ENCODE data around the gene PIP5KL1.

DNA sequence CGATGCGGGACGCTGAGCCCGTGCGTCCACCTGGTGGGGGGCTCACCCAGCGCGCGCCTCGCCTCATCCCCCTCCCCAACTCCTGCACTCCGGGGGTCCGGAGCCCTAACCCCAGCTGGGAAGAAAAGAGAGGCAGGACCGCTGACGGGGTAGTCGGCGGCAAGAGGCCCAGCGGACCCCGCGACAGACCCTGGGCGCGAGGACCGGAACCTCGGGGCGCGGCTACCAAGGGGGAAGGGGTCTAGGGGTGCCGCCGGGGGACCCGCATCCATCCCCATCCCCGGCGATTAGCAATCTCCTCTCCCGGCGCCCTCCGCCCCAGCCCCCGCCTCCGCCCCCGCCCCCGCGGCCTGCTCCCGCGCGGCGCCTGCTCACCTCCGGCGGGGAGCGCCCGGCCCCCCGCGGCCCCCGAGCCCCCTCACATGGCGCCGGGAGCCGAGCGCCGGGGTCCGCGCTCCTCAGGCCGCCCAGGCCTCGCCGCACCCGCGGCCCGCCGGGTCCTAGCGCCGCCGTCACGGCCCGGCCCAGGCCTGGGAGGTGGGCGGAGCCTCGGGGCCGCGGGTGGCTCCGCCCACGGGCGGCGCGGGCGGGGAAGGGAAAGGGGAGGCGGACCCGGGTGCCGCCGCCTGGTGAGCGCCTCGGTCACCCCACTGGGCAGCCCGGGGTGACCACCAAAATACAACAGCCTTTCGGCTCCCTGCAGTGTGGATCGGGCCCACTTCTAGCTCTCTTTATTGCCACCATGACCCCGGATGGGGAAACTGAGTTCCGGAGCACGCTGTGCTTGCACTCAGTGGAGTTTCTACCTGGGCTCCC is 31.2 kb downstream of the PIP5KL1 start, which contains the start of gene ST6GALNAC6:
- TF ChIP-seq, protein P1, sequence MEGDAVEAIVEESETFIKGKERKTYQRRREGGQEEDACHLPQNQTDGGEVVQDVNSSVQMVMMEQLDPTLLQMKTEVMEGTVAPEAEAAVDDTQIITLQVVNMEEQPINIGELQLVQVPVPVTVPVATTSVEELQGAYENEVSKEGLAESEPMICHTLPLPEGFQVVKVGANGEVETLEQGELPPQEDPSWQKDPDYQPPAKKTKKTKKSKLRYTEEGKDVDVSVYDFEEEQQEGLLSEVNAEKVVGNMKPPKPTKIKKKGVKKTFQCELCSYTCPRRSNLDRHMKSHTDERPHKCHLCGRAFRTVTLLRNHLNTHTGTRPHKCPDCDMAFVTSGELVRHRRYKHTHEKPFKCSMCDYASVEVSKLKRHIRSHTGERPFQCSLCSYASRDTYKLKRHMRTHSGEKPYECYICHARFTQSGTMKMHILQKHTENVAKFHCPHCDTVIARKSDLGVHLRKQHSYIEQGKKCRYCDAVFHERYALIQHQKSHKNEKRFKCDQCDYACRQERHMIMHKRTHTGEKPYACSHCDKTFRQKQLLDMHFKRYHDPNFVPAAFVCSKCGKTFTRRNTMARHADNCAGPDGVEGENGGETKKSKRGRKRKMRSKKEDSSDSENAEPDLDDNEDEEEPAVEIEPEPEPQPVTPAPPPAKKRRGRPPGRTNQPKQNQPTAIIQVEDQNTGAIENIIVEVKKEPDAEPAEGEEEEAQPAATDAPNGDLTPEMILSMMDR (IDR thresholded peaks at IDR 0.05; ENCODE audit: low read depth, low read length), result no peak
- TF ChIP-seq EZH2phosphoT487 (IDR thresholded peaks at IDR 0.05; ENCODE audit: low read depth), result no peak

All from OCI-LY3 (cell line).